Keratinocyte (primary cell): ENCODE data around the gene TMEM42. TPM values are rescaled to one million over a fixed set of nuclear protein-coding genes. Genes with fewer than 3 reads are reported as not detected.

Source experiments
- DNase-seq: peaks from one replicate; pipeline ENCODE4 v3.0.0-alpha.2; 2011; ENCODE audit warnings: low read depth, missing footprints, low spot score
- FAIRE-seq: peaks from 2 replicates; lab custom pipeline; 2011; peaks lifted over from hg19 to GRCh38; lab: Jason Lieb, UNC
- H2AFZ ChIP-seq: 2 replicates; pipeline ENCODE4 v1.6.0; 2012; ENCODE audit warnings: low read length, control low read depth, inconsistent platforms; ENCODE audit not compliant: control insufficient read depth
- H3K27ac ChIP-seq: 2 replicates; pipeline ENCODE4 v1.5.1; 2011; ENCODE audit warnings: low read length; ENCODE audit not compliant: control insufficient read depth, insufficient read depth
- H3K27me3 ChIP-seq: 3 replicates; pipeline ENCODE4 v1.6.0; 2011; ENCODE audit warnings: low read length; ENCODE audit not compliant: control insufficient read depth, insufficient read depth; ENCODE audit errors: extremely low read depth
- H3K36me3 ChIP-seq, 2 experiments: 2 replicates in 1 of 2; 3 replicates in 1 of 2; pipeline ENCODE4 v1.5.1; 2011; ENCODE audit warnings: low read length in 2 of 2, mild to moderate bottlenecking in 1 of 2; ENCODE audit not compliant: control insufficient read depth in 2 of 2, insufficient read depth in 2 of 2; ENCODE audit errors: extremely low read depth in 1 of 2
- H3K4me1 ChIP-seq: 3 replicates; pipeline ENCODE4 v1.5.1; 2011; ENCODE audit warnings: low read length; ENCODE audit not compliant: control insufficient read depth, insufficient read depth; ENCODE audit errors: extremely low read depth
- H3K4me2 ChIP-seq: 3 replicates; pipeline ENCODE4 v1.6.0; 2011; ENCODE audit warnings: low read depth, low read length; ENCODE audit not compliant: control insufficient read depth, insufficient read depth; ENCODE audit errors: extremely low read depth
- H3K4me3 ChIP-seq, 3 experiments: fragments of 200-600 bp in 1 of 3; sonication (generic) in 1 of 3; 2 replicates in 2 of 3; 3 replicates in 1 of 3; pipeline ENCODE4 v1.5.1; 2011 to 2016; ENCODE audit warnings: low read length in 3 of 3, mild to moderate bottlenecking in 3 of 3, control low read depth in 2 of 3, inconsistent platforms in 1 of 3, low read depth in 1 of 3, mixed read lengths in 1 of 3, mixed run types in 1 of 3, moderate library complexity in 1 of 3; ENCODE audit not compliant: control insufficient read depth in 2 of 3, insufficient read depth in 2 of 3; ENCODE audit errors: extremely low read depth in 1 of 3
- H3K79me2 ChIP-seq: 2 replicates; pipeline ENCODE4 v1.6.0; 2012; ENCODE audit warnings: low read length; ENCODE audit not compliant: control insufficient read depth, insufficient read depth
- H3K9ac ChIP-seq: 3 replicates; pipeline ENCODE4 v1.6.0; 2011; ENCODE audit warnings: low read length; ENCODE audit not compliant: control insufficient read depth, insufficient read depth; ENCODE audit errors: extremely low read depth
- H3K9me1 ChIP-seq: 3 replicates; pipeline ENCODE4 v1.6.0; 2011; ENCODE audit warnings: low read length; ENCODE audit not compliant: control insufficient read depth, insufficient read depth; ENCODE audit errors: extremely low read depth
- H3K9me3 ChIP-seq: 2 replicates; pipeline ENCODE4 v1.5.1; 2012; ENCODE audit warnings: low read depth, low read length; ENCODE audit not compliant: control insufficient read depth
- H4K20me1 ChIP-seq: 3 replicates; pipeline ENCODE4 v1.6.0; 2011; ENCODE audit warnings: low read length; ENCODE audit not compliant: control insufficient read depth, insufficient read depth; ENCODE audit errors: extremely low read depth
- EZH2 ChIP-seq: IDR thresholded peaks from one replicate; pipeline ENCODE4 v1.6.1; 2012; ENCODE audit warnings: inconsistent platforms, mild to moderate bottlenecking, low read length, moderate library complexity
- dilution Hi-C: fragments of 300-500 bp; cut with MboI; formaldehyde crosslinking; loops from one replicate; pipeline ENCODE4 v1.7.0; 2020; ENCODE audit warnings: low sequenced_read_pairs; ENCODE audit not compliant: extremely low pct_ligation_motif_present
- polyA plus RNA-seq, 5 experiments: library from polyadenylated mRNA; depleted of rRNA in 3 of 5; stranded (reverse) in 3 of 5; stranded (forward) in 1 of 5; unstranded in 1 of 5; fragments of >200 nt; gene quantifications; 1 replicate in 1 of 5; 2 replicates in 3 of 5; 3 replicates in 1 of 5; pipeline versions ENCODE4 v1.2.1 to v1.2.3, GENCODE V29; 2011 to 2012; ENCODE audit warnings: missing spikeins in 2 of 5, low read depth in 1 of 5, low replicate concordance in 1 of 5
- TF ChIP-seq, protein P1 (sequence below), 3 experiments: IDR thresholded peaks in 1 of 3; conservative IDR thresholded peaks in 1 of 3; optimal IDR thresholded peaks in 1 of 3; 2 replicates in 2 of 3; 3 replicates in 1 of 3; pipeline versions ENCODE3 to v1.5.1; 2011; ENCODE audit warnings: low read length in 3 of 3, mild to moderate bottlenecking in 3 of 3, moderate library complexity in 2 of 3, control low read depth in 1 of 3, inconsistent platforms in 1 of 3; ENCODE audit not compliant: insufficient read depth in 2 of 3; ENCODE audit errors: extremely low read depth in 1 of 3

The TMEM42 gene
- polyA plus RNA-seq, 1 donor (not counting 4 experiments of a cell fraction or from before 2014, with no cell fraction given): 19.5 TPM

GRCh38 chr3:44870375-44871061, 8.8 kb downstream of the TMEM42 start:
- Histone ChIP-seq H3K36me3 (peaks cover 2 to 7% of the 10 kb centered on the region in 2 experiments), H3K4me3 (no peak overlapping the region), H3K79me2 (no peaks in the 10 kb centered on the region), H3K4me1 (no peaks in the 10 kb centered on the region), H3K27me3 (no peaks in the 10 kb centered on the region), H3K4me2 (no peak overlapping the region), H3K9ac (no peak overlapping the region), H4K20me1 (no peaks in the 10 kb centered on the region), H3K9me3 (no peaks in the 10 kb centered on the region), H3K27ac (no peak overlapping the region), H3K9me1 (no peaks in the 10 kb centered on the region), H2AFZ (no peak overlapping the region)
- no peak for DNase-seq
- TF ChIP-seq, protein P1, sequence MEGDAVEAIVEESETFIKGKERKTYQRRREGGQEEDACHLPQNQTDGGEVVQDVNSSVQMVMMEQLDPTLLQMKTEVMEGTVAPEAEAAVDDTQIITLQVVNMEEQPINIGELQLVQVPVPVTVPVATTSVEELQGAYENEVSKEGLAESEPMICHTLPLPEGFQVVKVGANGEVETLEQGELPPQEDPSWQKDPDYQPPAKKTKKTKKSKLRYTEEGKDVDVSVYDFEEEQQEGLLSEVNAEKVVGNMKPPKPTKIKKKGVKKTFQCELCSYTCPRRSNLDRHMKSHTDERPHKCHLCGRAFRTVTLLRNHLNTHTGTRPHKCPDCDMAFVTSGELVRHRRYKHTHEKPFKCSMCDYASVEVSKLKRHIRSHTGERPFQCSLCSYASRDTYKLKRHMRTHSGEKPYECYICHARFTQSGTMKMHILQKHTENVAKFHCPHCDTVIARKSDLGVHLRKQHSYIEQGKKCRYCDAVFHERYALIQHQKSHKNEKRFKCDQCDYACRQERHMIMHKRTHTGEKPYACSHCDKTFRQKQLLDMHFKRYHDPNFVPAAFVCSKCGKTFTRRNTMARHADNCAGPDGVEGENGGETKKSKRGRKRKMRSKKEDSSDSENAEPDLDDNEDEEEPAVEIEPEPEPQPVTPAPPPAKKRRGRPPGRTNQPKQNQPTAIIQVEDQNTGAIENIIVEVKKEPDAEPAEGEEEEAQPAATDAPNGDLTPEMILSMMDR (optimal IDR thresholded peaks at IDR 0.05 in 1 of 3, IDR thresholded peaks at IDR 0.05 in 1 of 3, conservative IDR thresholded peaks at IDR 0.05 in 1 of 3; ENCODE audit: extremely low read depth in 1 of 3, insufficient read depth in 2 of 3, low read length in 3 of 3): no peak
- no peak for TF ChIP-seq EZH2
- no peak for FAIRE-seq
- dilution Hi-C loops: no loop called here

- dilution Hi-C loops: no loop called here
- no peaks in the 10 kb centered on the region for H3K36me3 ChIP-seq
These were observed 12.6 kb downstream of the TMEM42 start, which contains the start of gene TGM4 for GRCh38 chr3:44874308-44874707. Gene TGM4 (plus strand): TSS chr3:44874608. CDS start chr3:44874679, 71 bp downstream.

More at GRCh38 chr3:44874308-44874707, 12.6 kb downstream of the TMEM42 start, which contains the start of gene TGM4:
- DNase-seq (no peak), FAIRE-seq (no peak)
- Histone ChIP-seq H3K27ac (no peak within 1 kb of the TSS), H4K20me1 (no peaks in the 10 kb centered on the region), H3K4me3 (no peak within 1 kb of the TSS), H3K9me3 (no peaks in the 10 kb centered on the region), H3K4me1 (no peaks in the 10 kb centered on the region), H3K79me2 (no peaks in the 10 kb centered on the region), H2AFZ (no peak within 1 kb of the TSS), H3K27me3 (no peaks in the 10 kb centered on the region), H3K4me2 (no peak within 1 kb of the TSS), H3K9ac (no peak within 1 kb of the TSS), H3K9me1 (no peaks in the 10 kb centered on the region)
- TF ChIP-seq, protein P1 (optimal IDR thresholded peaks at IDR 0.05 in 1 of 3, IDR thresholded peaks at IDR 0.05 in 1 of 3, conservative IDR thresholded peaks at IDR 0.05 in 1 of 3; ENCODE audit: extremely low read depth in 1 of 3, insufficient read depth in 2 of 3, low read length in 3 of 3): no peak
